HepG2 (cell line): ENCODE measurements around the gene ADARB2.
"Not testable (repeated sequence)": the region's sequence is repeated elsewhere in the genome, so short reads cannot be mapped to it uniquely, and the experiment has no call there.

ENCODE experiments used
- HDAC2 ChIP-seq: sonication (generic); formaldehyde crosslinking; IDR thresholded peaks from 2 replicates; pipeline ENCODE4 v1.4.0; 2020; ENCODE audit warnings: missing genetic modification reagents
- HMG20B ChIP-seq: conservative IDR thresholded peaks from 2 replicates; pipeline ENCODE4 v1.6.1; 2016; ENCODE audit warnings: missing genetic modification reagents, missing compliant biosample characterization
- HNF4A ChIP-seq: sonication (generic); formaldehyde crosslinking; IDR thresholded peaks from 2 replicates; pipeline ENCODE4 v1.4.0; 2020; ENCODE audit warnings: missing genetic modification reagents
- KDM5A ChIP-seq: fragments of 200-600 bp; sonication (generic); IDR thresholded peaks from 2 replicates; pipeline ENCODE4 v1.7.0; 2018; ENCODE audit warnings: antibody characterized with exemption, mild to moderate bottlenecking, low read length, borderline replicate concordance
- RXRA ChIP-seq: sonication (generic); formaldehyde crosslinking; IDR thresholded peaks from 2 replicates; pipeline ENCODE4 v1.5.1; 2020; ENCODE audit warnings: missing genetic modification reagents
- SCMH1 ChIP-seq: sonication (generic); formaldehyde crosslinking; IDR thresholded peaks from 2 replicates; pipeline ENCODE4 v1.9.0; 2021; ENCODE audit warnings: missing genetic modification reagents, mild to moderate bottlenecking, borderline replicate concordance
- SOX6 ChIP-seq, 2 experiments: fragments of 450-650 bp in 1 of 2; sonication (generic) in 1 of 2; formaldehyde crosslinking in 1 of 2; IDR thresholded peaks; 2 replicates each; pipeline versions ENCODE4 v1.4.0 to v1.6.1; 2017 to 2020; ENCODE audit warnings: antibody characterized with exemption in 1 of 2, mild to moderate bottlenecking in 1 of 2, missing genetic modification reagents in 1 of 2
- SRF ChIP-seq: IDR thresholded peaks from 2 replicates; pipeline ENCODE4 v1.6.1; 2011; ENCODE audit warnings: mild to moderate bottlenecking, low read depth, low read length, moderate library complexity
- ZNF501 ChIP-seq: sonication (generic); formaldehyde crosslinking; IDR thresholded peaks from 2 replicates; pipeline ENCODE4 v1.5.1; 2020; ENCODE audit warnings: mild to moderate bottlenecking, moderate library complexity, missing genetic modification reagents
- ZNF556 ChIP-seq: sonication (generic); formaldehyde crosslinking; IDR thresholded peaks from 2 replicates; pipeline ENCODE4 v1.4.0; 2020; ENCODE audit warnings: mild to moderate bottlenecking, missing genetic modification reagents, borderline replicate concordance
- TF ChIP-seq, protein P1 (sequence below): sonication (generic); formaldehyde crosslinking; IDR thresholded peaks from 2 replicates; pipeline ENCODE4 v1.8.0; 2022; ENCODE audit warnings: missing genetic modification reagents, mild to moderate bottlenecking, borderline replicate concordance
- TF ChIP-seq, protein P2 (sequence below): sonication (generic); formaldehyde crosslinking; IDR thresholded peaks from 2 replicates; pipeline ENCODE4 v1.5.0; 2020; ENCODE audit warnings: mild to moderate bottlenecking, missing genetic modification reagents, moderate library complexity
- TF ChIP-seq, protein P3 (sequence below): sonication (generic); formaldehyde crosslinking; IDR thresholded peaks from 2 replicates; pipeline ENCODE4 v1.5.0; 2020; ENCODE audit warnings: mild to moderate bottlenecking, missing genetic modification reagents
- TF ChIP-seq, protein P4 (sequence below), 2 experiments: sonication (generic) in 1 of 2; formaldehyde crosslinking in 1 of 2; IDR thresholded peaks; 2 replicates each; pipeline versions ENCODE4 v1.4.0 to v1.6.1; 2018 to 2020; ENCODE audit warnings: missing genetic modification reagents in 2 of 2, borderline replicate concordance in 1 of 2, low read depth in 1 of 2, mild to moderate bottlenecking in 1 of 2, missing biosample characterization in 1 of 2

DNA sequence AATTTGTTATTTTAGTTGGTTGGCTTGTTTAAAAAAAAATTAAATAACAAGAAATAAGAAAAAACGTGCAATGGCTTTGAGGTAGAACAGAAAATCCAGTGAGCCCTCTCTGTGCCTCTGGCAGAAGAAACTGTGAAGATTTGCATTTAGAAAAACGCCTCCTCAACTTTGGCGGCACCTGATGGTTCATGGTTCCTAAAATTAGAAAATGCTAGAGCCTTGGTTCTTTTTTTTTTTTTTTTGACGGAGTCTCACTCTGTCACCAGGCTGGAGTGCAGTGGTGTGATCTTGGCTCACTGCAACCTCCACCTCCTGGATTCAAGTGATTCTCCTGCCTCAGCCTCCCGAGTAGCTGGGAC, 576.0 kb downstream of the ADARB2 start:
- TF ChIP-seq, protein P1, sequence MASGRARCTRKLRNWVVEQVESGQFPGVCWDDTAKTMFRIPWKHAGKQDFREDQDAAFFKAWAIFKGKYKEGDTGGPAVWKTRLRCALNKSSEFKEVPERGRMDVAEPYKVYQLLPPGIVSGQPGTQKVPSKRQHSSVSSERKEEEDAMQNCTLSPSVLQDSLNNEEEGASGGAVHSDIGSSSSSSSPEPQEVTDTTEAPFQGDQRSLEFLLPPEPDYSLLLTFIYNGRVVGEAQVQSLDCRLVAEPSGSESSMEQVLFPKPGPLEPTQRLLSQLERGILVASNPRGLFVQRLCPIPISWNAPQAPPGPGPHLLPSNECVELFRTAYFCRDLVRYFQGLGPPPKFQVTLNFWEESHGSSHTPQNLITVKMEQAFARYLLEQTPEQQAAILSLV (CRISPR knock-in tag), result not testable (repeated sequence)
- TF ChIP-seq, protein P2, sequence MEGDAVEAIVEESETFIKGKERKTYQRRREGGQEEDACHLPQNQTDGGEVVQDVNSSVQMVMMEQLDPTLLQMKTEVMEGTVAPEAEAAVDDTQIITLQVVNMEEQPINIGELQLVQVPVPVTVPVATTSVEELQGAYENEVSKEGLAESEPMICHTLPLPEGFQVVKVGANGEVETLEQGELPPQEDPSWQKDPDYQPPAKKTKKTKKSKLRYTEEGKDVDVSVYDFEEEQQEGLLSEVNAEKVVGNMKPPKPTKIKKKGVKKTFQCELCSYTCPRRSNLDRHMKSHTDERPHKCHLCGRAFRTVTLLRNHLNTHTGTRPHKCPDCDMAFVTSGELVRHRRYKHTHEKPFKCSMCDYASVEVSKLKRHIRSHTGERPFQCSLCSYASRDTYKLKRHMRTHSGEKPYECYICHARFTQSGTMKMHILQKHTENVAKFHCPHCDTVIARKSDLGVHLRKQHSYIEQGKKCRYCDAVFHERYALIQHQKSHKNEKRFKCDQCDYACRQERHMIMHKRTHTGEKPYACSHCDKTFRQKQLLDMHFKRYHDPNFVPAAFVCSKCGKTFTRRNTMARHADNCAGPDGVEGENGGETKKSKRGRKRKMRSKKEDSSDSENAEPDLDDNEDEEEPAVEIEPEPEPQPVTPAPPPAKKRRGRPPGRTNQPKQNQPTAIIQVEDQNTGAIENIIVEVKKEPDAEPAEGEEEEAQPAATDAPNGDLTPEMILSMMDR (CRISPR knock-in tag), result not testable (repeated sequence)
- not testable (repeated sequence) for TF ChIP-seq SCMH1 (CRISPR knock-in tag); HNF4A (CRISPR knock-in tag); SOX6 (IDR thresholded peaks at IDR 0.05); SOX6 (CRISPR knock-in tag; IDR thresholded peaks at IDR 0.05); RXRA (CRISPR knock-in tag); ZNF556 (CRISPR knock-in tag); ZNF501 (CRISPR knock-in tag); KDM5A; HDAC2 (CRISPR knock-in tag); HMG20B (CRISPR knock-in tag); SRF
- TF ChIP-seq, protein P3, sequence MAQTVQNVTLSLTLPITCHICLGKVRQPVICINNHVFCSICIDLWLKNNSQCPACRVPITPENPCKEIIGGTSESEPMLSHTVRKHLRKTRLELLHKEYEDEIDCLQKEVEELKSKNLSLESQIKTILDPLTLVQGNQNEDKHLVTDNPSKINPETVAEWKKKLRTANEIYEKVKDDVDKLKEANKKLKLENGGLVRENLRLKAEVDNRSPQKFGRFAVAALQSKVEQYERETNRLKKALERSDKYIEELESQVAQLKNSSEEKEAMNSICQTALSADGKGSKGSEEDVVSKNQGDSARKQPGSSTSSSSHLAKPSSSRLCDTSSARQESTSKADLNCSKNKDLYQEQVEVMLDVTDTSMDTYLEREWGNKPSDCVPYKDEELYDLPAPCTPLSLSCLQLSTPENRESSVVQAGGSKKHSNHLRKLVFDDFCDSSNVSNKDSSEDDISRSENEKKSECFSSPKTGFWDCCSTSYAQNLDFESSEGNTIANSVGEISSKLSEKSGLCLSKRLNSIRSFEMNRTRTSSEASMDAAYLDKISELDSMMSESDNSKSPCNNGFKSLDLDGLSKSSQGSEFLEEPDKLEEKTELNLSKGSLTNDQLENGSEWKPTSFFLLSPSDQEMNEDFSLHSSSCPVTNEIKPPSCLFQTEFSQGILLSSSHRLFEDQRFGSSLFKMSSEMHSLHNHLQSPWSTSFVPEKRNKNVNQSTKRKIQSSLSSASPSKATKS, result not testable (repeated sequence)
- TF ChIP-seq, protein P4, sequence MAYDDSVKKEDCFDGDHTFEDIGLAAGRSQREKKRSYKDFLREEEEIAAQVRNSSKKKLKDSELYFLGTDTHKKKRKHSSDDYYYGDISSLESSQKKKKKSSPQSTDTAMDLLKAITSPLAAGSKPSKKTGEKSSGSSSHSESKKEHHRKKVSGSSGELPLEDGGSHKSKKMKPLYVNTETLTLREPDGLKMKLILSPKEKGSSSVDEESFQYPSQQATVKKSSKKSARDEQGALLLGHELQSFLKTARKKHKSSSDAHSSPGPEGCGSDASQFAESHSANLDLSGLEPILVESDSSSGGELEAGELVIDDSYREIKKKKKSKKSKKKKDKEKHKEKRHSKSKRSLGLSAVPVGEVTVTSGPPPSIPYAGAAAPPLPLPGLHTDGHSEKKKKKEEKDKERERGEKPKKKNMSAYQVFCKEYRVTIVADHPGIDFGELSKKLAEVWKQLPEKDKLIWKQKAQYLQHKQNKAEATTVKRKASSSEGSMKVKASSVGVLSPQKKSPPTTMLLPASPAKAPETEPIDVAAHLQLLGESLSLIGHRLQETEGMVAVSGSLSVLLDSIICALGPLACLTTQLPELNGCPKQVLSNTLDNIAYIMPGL (CRISPR knock-in tag; IDR thresholded peaks at IDR 0.05; ENCODE audit: borderline replicate concordance in 1 of 2, low read depth in 1 of 2), result not testable (repeated sequence)
